GM18870 (cell line): ENCODE measurements around the gene SLC16A1.
"Not testable (repeated sequence)": the region's sequence is repeated elsewhere in the genome, so short reads cannot be mapped to it uniquely, and the experiment has no call there.

ENCODE experiments used
- ATAC-seq: cut with Tn5 transposase; IDR thresholded peaks from one replicate; pipeline ENCODE4 v1.9.1; 2021; ENCODE audit warnings: moderate library complexity; ENCODE audit not compliant: unreplicated experiment

Gene SLC16A1

GRCh38 chr1:112955773-112956543 lies at the start of gene SLC16A1:
Gene SLC16A1, minus strand, starts transcription at chr1:112956196. Its CDS starts 26,888 bp downstream, at chr1:112929308.
- ATAC-seq = peak; percentile 38

GRCh38 chr1:113003751-113004690 lies 48.0 kb upstream of the SLC16A1 start:
- no peak for ATAC-seq

GRCh38 chr1:113002297-113002696 lies 46.3 kb upstream of the SLC16A1 start:
- ATAC-seq = no peak

GRCh38 chr1:112998592-112999235 lies 42.7 kb upstream of the SLC16A1 start:
- no peak for ATAC-seq

- no peak for ATAC-seq
These were observed 41.8 kb upstream of the SLC16A1 start for GRCh38 chr1:112997781-112998180.

- no peak for ATAC-seq
These were observed 39.9 kb upstream of the SLC16A1 start for GRCh38 chr1:112995890-112996289.

- not testable (repeated sequence) for ATAC-seq
These were observed 39.0 kb upstream of the SLC16A1 start for GRCh38 chr1:112995021-112995420.

- ATAC-seq = no peak
These were observed 36.8 kb upstream of the SLC16A1 start for GRCh38 chr1:112992780-112993179.

- ATAC-seq = no peak
These were observed 35.6 kb upstream of the SLC16A1 start for GRCh38 chr1:112991402-112992120.

- no peak for ATAC-seq
These were observed 34.3 kb upstream of the SLC16A1 start for GRCh38 chr1:112990271-112990670.

- no peak for ATAC-seq
These were observed 32.4 kb upstream of the SLC16A1 start for GRCh38 chr1:112988367-112988766.

GRCh38 chr1:112985123-112985522 lies 29.1 kb upstream of the SLC16A1 start:
- peak; percentile 84 for ATAC-seq

- ATAC-seq = no peak
These were observed 27.6 kb upstream of the SLC16A1 start for GRCh38 chr1:112983537-112984131.

- no peak for ATAC-seq
These were observed 27.0 kb upstream of the SLC16A1 start for GRCh38 chr1:112982853-112983536.

- no peak for ATAC-seq
These were observed 26.3 kb upstream of the SLC16A1 start for GRCh38 chr1:112982328-112982727.

- ATAC-seq = not testable (repeated sequence)
These were observed 25.8 kb upstream of the SLC16A1 start for GRCh38 chr1:112981834-112982233.

- no peak for ATAC-seq
These were observed 25.4 kb upstream of the SLC16A1 start for GRCh38 chr1:112981426-112981825.

- no peak for ATAC-seq
These were observed 19.3 kb upstream of the SLC16A1 start for GRCh38 chr1:112975336-112975735.

- ATAC-seq = no peak
These were observed 18.6 kb upstream of the SLC16A1 start for GRCh38 chr1:112974646-112975045.

GRCh38 chr1:112973788-112974187 lies 17.8 kb upstream of the SLC16A1 start:
- ATAC-seq = no peak
